Measurements from ENCODE around the gene GRB10.

Gene GRB10

DNA sequence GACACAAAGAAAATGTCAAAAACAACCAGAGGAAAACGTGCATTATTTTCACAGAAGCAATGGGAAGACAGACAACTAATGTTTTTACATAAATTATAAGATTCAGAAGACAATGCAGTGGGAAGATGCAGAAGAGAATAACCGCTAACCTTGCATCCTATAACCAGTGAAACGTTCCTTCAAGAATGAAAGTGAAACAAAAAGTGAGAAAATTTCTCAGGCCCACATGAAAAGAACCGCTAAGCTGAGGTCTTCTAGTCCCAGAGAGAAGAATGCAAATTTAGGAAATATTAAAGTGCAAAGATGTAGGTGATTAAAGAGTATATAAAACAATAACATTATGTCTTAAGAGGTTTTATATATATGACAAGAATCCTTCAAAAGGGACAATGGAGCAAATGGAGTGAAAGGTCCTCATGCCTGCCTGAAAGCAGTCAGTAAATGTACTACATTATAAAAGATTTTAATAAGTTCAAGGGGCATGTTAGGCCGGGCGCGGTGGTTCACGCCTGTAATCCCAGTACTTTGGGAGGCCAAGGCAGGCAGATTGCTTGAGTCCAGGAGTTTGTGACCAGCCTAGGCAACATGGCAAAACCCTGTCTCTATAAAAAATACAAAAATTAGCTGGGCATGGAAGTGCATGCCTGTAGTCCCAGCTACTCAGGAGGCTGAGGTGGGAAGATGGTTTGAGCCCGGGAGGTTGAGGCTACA, 174.3 kb downstream of the GRB10 start:
- in situ Hi-C loops (cut with MboI; ENCODE audit: low pct_unique_long_range_greater_than_20kb, low sequenced_read_pairs) = no loop called here
- no peak for DNase-seq

DNA sequence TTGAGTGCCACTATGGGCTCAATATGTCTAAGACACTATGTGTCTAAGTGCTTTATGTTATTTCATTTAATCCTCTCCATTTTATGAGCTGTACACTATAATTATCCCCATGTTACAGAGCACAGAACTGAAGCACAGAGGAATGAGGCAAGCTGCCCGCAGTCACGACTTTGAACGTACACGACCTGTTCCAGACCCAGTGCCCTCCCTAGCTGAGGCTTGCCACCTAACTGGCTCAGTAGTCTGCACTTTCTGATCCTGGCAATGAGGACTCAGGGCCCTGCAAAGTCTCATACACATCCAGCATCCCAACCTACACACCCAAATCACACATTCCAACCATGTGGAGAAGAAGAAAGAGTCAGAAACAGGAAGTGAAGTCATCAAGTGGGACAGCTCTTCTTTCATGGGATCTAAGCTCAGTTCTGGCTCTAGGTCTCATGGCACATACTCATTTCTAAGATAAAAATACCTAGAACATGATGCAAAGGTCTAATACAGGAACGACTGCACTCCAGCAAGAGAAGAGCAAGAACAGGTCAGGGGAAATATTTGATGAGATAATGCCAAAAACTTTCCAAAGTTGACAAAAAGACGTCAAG, 175.1 kb downstream of the GRB10 start:
- no peak for DNase-seq
- in situ Hi-C loops (cut with MboI; ENCODE audit: low pct_unique_long_range_greater_than_20kb, low sequenced_read_pairs) = no loop called here

DNA sequence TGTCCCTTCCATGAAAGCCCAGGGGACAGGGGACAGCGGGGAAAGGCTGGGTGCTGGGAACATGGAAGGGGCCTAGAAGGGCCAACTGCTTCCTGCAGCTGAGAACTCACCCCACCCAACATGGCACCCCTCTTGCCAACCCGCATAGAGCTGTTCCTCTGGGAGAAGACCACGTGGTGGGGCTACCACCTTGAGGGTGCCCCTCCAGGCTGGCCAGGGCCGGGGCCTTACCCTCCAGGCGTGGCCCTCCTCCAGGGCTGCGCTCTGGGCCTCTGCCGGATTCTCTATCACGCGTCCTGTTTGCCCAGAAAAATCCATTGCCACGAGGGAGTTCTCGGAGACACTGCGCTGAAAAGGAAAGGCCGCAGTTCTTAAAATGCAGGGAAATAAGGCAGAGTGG, 177.6 kb downstream of the GRB10 start:
- in situ Hi-C loops (cut with MboI; ENCODE audit: low pct_unique_long_range_greater_than_20kb, low sequenced_read_pairs) = no loop called here
- DNase-seq = no peak

DNA sequence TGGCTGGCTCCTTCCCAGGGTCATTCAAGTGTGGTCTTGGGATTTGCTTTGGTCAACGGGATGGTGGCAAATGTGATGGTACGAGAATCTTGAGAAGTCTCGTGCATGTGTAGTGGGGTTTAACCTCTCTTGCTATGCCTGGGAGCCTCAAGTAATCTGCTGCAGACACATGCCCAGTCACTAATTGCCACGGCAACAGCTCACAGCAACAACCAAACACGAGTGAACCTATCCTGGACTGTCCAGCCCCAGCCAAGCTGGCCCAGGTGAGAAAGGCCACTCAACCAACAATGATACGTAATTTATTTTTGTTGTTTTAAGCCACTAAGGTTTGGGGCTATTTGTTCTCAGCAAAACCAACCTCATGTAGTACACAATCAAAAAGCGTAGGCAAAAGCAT, 179.4 kb downstream of the GRB10 start:
- in situ Hi-C loops (cut with MboI; ENCODE audit: low pct_unique_long_range_greater_than_20kb, low sequenced_read_pairs) = no loop called here
- no peak for DNase-seq

DNA sequence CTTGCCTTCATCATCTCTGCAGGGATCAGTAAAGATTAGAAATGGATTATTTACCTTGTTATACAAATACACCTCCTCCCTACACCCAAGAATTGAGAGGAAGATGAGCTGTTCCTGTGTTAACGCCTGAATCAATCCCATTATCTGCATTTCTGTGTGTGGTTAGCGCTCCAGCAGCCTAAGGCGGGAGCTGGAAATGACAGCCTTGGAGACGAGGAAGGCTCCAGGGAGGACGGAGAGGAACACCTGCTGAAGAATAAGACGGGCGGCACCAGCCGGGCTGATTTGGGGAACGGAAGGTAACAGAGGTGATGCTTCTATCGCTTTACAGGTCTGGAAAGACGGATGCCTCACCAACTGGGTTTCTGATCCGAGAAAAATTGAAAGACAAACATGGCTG, 183.3 kb downstream of the GRB10 start:
- in situ Hi-C loops (cut with MboI; ENCODE audit: low pct_unique_long_range_greater_than_20kb, low sequenced_read_pairs) = no loop called here
- DNase-seq = no peak

DNA sequence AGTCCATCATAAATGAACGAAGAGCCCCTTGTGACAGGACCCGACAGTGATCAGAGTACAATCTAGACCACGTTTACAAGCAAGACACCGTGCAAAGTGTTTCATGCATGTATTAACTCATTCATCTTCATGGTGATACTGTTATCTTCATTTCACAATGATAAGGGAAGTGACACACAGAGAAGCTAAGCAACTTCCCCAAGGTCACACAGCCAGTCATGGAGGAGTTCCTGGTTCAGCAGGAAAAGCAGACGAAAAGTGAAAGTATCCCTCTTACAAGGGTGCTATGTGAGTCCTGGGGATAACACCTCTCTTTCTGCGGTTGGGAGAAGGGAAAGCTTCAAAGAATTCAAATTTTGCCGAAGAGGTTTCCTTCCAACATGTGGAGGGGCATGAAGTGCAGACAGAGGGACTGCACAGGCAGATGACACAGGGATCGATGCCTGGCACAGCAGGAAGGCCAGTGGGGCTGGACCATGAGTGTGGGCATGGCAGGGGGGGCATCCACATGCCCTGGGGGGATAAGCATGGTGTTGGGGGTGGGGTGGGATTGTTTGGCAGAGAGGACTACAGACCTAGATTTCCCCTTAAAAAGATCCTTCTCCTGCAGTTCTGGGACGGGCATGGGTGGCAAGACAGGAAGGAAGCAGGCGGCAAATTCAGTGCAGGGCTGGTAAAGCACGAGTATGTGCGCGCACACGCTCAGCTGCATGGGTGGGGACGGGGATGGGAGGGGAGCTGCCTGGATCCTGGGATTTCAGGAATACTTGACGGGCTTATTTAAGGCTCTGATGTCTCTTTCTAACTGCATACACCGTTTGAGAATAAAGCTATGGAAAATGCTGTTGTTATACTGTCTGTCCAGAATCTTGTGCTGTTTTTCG, 184.0 kb downstream of the GRB10 start:
- DNase-seq = no peak
- in situ Hi-C loops (cut with MboI; ENCODE audit: low pct_unique_long_range_greater_than_20kb, low sequenced_read_pairs) = no loop called here

GRCh38 chr7:50596484-50596883, 186.2 kb downstream of the GRB10 start:
- in situ Hi-C loops (cut with MboI; ENCODE audit: low pct_unique_long_range_greater_than_20kb, low sequenced_read_pairs) = no loop called here
- DNase-seq = no peak

DNA sequence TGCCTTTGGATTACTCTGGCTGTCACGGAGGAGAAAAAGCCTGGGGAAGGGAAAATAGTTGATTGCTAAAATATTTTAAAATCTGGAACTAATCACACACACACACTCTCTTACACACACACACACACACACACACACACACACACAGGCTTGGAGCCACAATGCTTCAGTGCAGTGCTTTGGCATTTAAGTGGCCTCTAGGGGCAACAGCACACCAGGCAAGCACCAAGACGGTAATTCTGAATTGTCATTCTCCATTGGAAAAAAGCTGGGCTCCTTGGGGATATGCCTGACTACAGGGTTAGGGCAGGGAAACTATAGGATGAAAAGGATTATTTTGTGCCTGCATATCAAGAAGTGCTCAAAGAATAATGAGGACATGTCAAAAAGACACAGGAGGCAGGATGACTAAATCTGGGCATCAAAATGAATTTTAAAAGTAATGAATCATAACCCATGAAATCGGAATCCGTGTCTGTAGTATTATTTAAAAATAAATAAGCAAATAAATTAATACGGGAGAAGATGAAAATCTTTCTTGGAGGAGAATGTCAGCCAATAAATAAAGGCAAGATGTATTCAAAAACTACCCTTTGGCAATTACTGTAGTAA, 187.1 kb downstream of the GRB10 start:
- in situ Hi-C loops (cut with MboI; ENCODE audit: low pct_unique_long_range_greater_than_20kb, low sequenced_read_pairs) = no loop called here
- DNase-seq = no peak

DNA sequence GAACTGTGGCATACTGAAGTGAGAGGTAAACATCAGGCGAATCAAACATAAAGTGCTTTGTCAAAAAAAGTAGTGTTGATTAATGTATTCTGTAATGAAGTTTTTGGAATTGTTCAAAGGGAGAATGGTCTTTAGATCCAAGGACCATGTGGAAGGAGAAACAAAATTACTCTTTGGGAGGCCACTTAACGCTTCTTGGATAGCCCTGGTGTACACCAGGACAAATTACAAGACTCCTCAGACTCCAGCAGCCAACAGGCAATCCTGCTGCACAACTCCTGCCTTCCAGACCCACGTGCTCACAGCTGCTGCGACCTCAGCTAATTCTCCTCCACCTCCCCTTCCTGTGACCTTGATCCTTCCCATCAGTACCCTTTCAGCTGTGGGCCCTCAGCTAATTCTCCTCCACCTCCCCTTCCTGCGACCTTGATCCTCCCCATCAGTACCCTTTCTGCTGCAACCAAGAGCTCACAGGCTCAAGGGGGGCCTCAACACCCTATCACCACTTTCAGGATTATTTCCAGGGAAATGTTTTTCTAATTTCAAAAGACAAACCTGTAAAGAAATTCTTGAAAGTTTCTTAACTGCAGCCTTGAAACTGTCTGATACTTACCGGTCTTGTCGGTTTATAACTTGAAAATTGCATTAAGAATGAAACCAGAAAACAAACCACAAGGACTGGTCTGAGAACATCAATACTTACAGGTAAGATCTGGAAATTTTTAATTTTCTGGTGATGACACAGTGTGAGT, 187.8 kb downstream of the GRB10 start:
- in situ Hi-C loops (cut with MboI; ENCODE audit: low pct_unique_long_range_greater_than_20kb, low sequenced_read_pairs) = no loop called here
- DNase-seq = no peak

DNA sequence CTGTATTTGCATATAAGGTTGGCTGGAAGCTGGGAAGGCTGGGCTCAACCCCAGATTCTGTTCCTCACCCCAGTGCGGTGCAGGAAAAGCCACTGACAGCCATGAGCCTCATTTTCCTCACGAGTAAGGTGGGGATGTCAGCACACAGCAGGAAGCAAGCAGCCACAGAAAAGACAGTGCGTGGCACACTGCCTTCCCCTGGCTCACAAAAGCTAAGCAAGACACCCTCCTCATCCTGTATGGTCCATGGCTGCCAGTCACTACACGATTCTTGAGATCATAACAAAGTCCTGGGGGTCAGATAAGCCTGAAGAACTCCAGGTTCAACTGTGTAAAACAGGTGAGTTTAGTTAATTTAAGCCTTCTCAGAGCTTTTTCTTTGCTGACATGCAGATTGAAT, 188.6 kb downstream of the GRB10 start:
- in situ Hi-C loops (cut with MboI; ENCODE audit: low pct_unique_long_range_greater_than_20kb, low sequenced_read_pairs) = no loop called here
- DNase-seq = no peak

GRCh38 chr7:50592940-50593339, 189.8 kb downstream of the GRB10 start:
- DNase-seq = no peak
- in situ Hi-C loops (cut with MboI; ENCODE audit: low pct_unique_long_range_greater_than_20kb, low sequenced_read_pairs) = no loop called here

- no peak for DNase-seq
- in situ Hi-C loops (cut with MboI; ENCODE audit: low pct_unique_long_range_greater_than_20kb, low sequenced_read_pairs) = no loop called here
Measured at GRCh38 chr7:50591480-50592438, 190.9 kb downstream of the GRB10 start.

- DNase-seq = no peak
- in situ Hi-C loops (cut with MboI; ENCODE audit: low pct_unique_long_range_greater_than_20kb, low sequenced_read_pairs) = no loop called here
Measured at GRCh38 chr7:50591098-50591479, 191.6 kb downstream of the GRB10 start.

DNA sequence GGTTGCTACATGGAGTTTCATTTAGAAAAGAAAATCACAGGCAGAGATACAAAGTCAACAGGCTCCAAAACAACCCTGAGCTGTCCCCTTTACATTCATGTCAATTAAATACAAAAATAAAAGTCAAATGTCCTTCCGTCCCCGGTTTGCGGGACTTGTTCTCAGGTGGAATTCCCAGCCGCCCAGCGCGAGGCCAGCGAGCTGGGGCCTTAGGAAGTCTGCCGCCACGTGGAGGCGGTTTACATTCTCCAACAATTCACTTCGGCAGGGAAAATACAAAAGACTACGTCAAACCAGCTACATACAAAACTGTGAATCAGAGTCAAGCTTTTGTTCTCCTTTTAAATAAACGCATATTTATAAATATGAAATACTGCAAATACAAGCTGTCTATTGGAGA, 192.2 kb downstream of the GRB10 start:
- DNase-seq = no peak
- in situ Hi-C loops (cut with MboI; ENCODE audit: low pct_unique_long_range_greater_than_20kb, low sequenced_read_pairs) = no loop called here

DNA sequence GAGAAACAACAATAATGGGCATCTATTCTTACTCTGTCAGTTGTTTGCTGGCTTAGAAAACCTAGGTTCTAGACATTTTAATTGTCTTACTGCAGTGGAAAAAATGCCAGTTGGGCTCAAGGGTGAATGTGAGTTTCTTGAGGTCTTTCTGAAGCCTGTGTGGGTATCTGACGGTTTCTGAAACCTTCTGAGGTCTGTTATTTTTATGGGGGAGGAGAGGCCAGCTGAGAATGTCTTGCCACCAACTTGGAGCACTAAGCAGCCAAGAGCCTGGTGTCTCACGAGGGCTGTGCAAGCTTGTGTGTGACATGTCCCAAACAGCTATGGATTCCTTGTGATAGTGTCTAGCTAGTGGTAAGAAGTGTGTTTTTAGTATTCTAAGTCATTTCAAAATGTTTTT, 193.3 kb downstream of the GRB10 start:
- in situ Hi-C loops (cut with MboI; ENCODE audit: low pct_unique_long_range_greater_than_20kb, low sequenced_read_pairs) = no loop called here
- DNase-seq = no peak

DNA sequence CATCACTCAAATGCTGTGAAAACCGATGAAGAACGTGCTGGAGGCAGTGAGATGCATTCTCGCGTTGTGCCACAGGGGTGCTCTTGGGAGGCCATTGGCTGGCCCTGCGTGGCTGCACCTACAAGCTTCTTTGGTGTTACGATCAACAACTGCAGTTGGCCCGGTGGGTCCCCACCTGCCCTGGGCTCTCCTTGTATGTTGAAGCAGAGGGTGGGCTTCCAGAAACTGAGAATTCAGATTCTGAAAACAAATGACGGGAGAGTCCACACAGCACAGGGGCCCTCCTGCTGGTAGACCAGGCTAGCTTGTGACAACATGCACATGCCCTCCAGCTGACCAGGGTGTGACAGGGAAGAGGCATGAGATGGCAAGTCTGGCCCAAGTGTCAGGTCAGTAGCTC, 193.8 kb downstream of the GRB10 start:
- in situ Hi-C loops (cut with MboI; ENCODE audit: low pct_unique_long_range_greater_than_20kb, low sequenced_read_pairs) = no loop called here
- DNase-seq = no peak

GRCh38 chr7:50587737-50588136, 195.0 kb downstream of the GRB10 start:
- in situ Hi-C loops (cut with MboI; ENCODE audit: low pct_unique_long_range_greater_than_20kb, low sequenced_read_pairs) = no loop called here

GRCh38 chr7:50584793-50585408, 197.8 kb downstream of the GRB10 start:
- in situ Hi-C loops (cut with MboI; ENCODE audit: low pct_unique_long_range_greater_than_20kb, low sequenced_read_pairs) = no loop called here

More at GRCh38 chr7:50587737-50588136, 195.0 kb downstream of the GRB10 start:
- DNase-seq = no peak

More at GRCh38 chr7:50584793-50585408, 197.8 kb downstream of the GRB10 start:
- no peak for DNase-seq

Data from KBM-7 (cell line).